GM18526 (cell line): ENCODE data around the gene KCNQ5.

ENCODE experiments used
- POLR2A ChIP-seq: IDR thresholded peaks from 3 replicates; pipeline ENCODE4 v1.6.1; 2011; ENCODE audit not compliant: insufficient read length; ENCODE audit errors: extremely low read depth

Gene KCNQ5

GRCh38 chr6:72621291-72622093 lies at the start of gene KCNQ5:
Gene KCNQ5 (plus strand): TSS chr6:72622064.
- TF ChIP-seq POLR2A, result peak; percentile 17

- no peak for TF ChIP-seq POLR2A
These were observed 42.0 kb upstream of the KCNQ5 start for GRCh38 chr6:72579865-72580264.

GRCh38 chr6:72580281-72580940 lies 41.5 kb upstream of the KCNQ5 start:
- no peak for TF ChIP-seq POLR2A

- no peak for TF ChIP-seq POLR2A
These were observed 33.7 kb upstream of the KCNQ5 start for GRCh38 chr6:72588155-72588554.

GRCh38 chr6:72589096-72589495 lies 32.8 kb upstream of the KCNQ5 start:
- TF ChIP-seq POLR2A, result no peak

GRCh38 chr6:72595812-72596211 lies 26.1 kb upstream of the KCNQ5 start:
- TF ChIP-seq POLR2A, result no peak

GRCh38 chr6:72616406-72617015 lies 5.4 kb upstream of the KCNQ5 start:
- TF ChIP-seq POLR2A, result no peak

GRCh38 chr6:72617721-72618120 lies 4.1 kb upstream of the KCNQ5 start:
- no peak for TF ChIP-seq POLR2A

GRCh38 chr6:72619883-72620696 lies 1.8 kb upstream of the KCNQ5 start:
- peak; percentile 44 for TF ChIP-seq POLR2A

GRCh38 chr6:72620871-72621290 lies 983 bp upstream of the KCNQ5 start:
- TF ChIP-seq POLR2A, result no peak

- TF ChIP-seq POLR2A, result peak; percentile 45
These were observed 453 bp downstream of the KCNQ5 start for GRCh38 chr6:72622094-72622940.

- no peak for TF ChIP-seq POLR2A
These were observed 1.9 kb downstream of the KCNQ5 start for GRCh38 chr6:72623808-72624207.

- no peak for TF ChIP-seq POLR2A
These were observed 2.8 kb downstream of the KCNQ5 start for GRCh38 chr6:72624557-72625160.

- TF ChIP-seq POLR2A, result no peak
These were observed 4.3 kb downstream of the KCNQ5 start for GRCh38 chr6:72626126-72626525.
